AG04449 (cell line): Measurements from ENCODE around the gene ACOX3.

ENCODE experiments used
- CTCF ChIA-PET: fragments of 350-600 bp; formaldehyde crosslinking; extraction: SDS; loops from one replicate; lab custom pipeline; 2021; ENCODE audit warnings: antibody characterized with exemption; lab: Yijun Ruan, JAX
- POLR2A ChIA-PET: fragments of 400-600, 350-600 bp; formaldehyde crosslinking; extraction: SDS; loops from one replicate; lab custom pipeline; 2020; ENCODE audit warnings: antibody characterized with exemption, inconsistent platforms; lab: Yijun Ruan, JAX
- DNase-seq: peaks from one replicate; pipeline ENCODE4 v3.0.0-alpha.2; 2010; ENCODE audit warnings: low read depth, low spot score
- H3K4me3 ChIP-seq: 2 replicates; pipeline ENCODE4 v1.5.1; 2011; ENCODE audit warnings: low read depth, mild to moderate bottlenecking, control low read depth, low read length
- TF ChIP-seq, protein P1 (sequence below): IDR thresholded peaks from one replicate; pipeline ENCODE4 v1.5.1; 2011; ENCODE audit warnings: mild to moderate bottlenecking, moderate library complexity, low read length, control low read depth, inconsistent platforms; ENCODE audit not compliant: insufficient read depth; ENCODE audit errors: missing control alignments

The ACOX3 gene

GRCh38 chr4:8338351-8338961 is 102.1 kb downstream of the ACOX3 start:
- ChIA-PET POLR2A (no interaction called here), CTCF (no interaction called here)
- TF ChIP-seq, protein P1, sequence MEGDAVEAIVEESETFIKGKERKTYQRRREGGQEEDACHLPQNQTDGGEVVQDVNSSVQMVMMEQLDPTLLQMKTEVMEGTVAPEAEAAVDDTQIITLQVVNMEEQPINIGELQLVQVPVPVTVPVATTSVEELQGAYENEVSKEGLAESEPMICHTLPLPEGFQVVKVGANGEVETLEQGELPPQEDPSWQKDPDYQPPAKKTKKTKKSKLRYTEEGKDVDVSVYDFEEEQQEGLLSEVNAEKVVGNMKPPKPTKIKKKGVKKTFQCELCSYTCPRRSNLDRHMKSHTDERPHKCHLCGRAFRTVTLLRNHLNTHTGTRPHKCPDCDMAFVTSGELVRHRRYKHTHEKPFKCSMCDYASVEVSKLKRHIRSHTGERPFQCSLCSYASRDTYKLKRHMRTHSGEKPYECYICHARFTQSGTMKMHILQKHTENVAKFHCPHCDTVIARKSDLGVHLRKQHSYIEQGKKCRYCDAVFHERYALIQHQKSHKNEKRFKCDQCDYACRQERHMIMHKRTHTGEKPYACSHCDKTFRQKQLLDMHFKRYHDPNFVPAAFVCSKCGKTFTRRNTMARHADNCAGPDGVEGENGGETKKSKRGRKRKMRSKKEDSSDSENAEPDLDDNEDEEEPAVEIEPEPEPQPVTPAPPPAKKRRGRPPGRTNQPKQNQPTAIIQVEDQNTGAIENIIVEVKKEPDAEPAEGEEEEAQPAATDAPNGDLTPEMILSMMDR, result no peak
- H3K4me3 ChIP-seq, result no peak overlapping the region
- no peak for DNase-seq

DNA sequence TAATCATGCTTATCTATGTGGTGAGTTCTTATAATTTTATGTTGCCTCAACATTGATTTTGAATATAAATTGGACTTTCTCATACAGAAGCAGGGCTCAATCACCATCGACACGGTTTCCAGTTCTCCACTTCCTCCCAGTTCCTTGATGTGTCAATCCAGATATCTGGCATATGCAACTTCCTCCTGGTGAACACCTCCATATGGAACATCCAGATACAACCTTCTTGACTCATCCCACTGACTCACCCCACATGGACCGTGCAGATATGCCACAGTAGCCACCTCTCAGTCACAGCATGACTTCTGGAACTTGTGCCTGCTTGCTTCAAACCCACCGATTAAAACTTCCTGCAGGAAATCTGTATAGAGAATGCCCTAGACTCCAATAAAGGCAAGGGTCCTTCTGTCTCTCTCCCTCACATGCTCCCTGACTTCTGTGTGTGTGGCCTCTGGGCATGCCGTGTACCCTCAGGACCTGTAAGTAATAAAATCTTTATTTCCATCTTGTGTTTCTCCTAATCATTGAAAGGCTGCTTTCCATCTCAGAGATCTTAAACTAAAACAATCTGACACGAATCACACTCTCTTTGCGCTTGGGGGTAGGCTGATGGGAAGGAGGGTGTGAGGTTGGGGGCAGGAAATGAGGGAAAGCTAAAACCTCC is 104.0 kb downstream of the ACOX3 start:
- DNase-seq, result no peak
- no peak overlapping the region for H3K4me3 ChIP-seq
- POLR2A ChIA-PET, result no interaction called here
- CTCF ChIA-PET, result no interaction called here
- TF ChIP-seq, protein P1, result no peak

DNA sequence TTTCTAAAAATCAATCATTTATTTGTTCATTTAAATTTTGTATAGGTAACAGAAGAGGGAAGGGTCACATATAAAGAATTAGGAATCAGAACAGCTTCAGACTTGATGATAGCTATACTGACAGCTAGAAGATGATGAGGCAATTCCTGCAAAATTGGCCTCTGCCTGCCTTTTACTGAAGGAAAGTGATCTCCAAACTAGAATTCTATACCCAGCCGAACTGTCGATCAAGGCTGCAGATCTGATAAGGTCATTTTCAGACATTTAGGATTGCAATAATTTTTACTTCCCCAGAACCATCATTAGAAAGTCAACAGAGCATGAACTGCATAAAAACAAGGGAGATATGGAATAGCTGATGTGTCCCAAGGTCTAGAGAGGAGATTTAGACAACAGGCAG is 104.7 kb downstream of the ACOX3 start:
- TF ChIP-seq, protein P1, result no peak
- ChIA-PET POLR2A (no interaction called here), CTCF (no interaction called here)
- DNase-seq, result no peak
- no peak overlapping the region for H3K4me3 ChIP-seq

DNA sequence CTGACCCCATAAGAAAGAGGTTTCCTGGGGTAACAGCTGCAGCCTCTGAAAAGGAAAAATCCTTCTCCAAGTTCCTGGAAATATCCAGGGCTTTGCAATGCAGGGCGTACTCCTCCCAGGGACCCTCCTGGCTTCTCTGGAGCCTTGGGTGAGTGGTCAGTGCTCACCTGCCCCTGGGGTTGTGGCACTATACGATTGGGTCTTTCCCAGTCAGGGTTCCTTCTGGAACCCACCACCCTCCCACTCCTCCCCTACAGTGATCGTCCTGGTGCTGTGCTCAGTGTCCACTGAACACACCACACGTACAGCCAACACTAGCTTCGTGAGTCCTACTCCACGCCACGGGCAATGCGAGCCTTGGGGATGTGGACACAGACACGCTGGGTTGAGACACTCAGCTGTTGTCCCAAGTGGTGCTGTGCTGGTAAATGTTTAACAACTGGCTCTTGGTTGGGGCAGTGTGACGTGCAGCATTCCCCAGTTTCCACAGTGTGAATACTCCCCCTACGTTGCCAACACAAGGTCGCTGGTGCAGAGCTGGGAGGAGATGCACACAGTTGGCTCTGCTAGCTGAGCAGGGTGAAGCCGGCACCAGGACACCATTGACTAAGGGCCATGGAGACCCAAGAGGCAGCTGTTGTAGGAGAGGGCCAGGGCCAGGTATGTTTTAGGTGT is 105.6 kb downstream of the ACOX3 start:
- ChIA-PET CTCF (no interaction called here), POLR2A (no interaction called here)
- no peak overlapping the region for H3K4me3 ChIP-seq
- DNase-seq, result no peak
- TF ChIP-seq, protein P1, result no peak

GRCh38 chr4:8333726-8334460 is 106.6 kb downstream of the ACOX3 start:
- ChIA-PET CTCF (no interaction called here), POLR2A (no interaction called here)
- TF ChIP-seq, protein P1, result no peak
- no peak for DNase-seq
- no peak overlapping the region for H3K4me3 ChIP-seq

DNA sequence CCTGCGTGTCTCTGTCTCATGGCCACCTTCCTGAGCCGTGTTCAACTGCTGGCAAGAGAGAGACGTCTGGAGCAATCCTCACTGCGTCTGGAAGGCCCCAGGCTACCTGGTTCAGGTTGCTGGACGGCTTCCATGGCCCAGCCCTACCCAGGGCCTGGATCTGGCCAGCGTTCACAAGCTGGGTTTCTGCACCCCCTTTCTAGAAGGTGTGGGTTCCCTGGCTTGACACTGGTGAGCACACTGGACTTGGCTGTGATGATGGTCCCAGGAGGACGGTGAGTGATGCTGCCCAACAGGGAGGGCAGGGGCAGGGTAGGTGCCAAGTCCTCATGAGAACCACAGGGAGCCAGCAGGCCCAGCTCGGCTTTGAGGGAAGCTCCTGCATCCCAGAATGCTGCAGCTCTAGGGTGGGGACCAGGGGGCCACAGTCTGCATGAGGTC is 107.6 kb downstream of the ACOX3 start:
- no peak for DNase-seq
- TF ChIP-seq, protein P1, result no peak
- ChIA-PET POLR2A (no interaction called here), CTCF (no interaction called here)
- H3K4me3 ChIP-seq, result no peak overlapping the region
